HepG2 (cell line): ENCODE measurements around the gene DQX1. TPM values are rescaled to one million over a fixed set of nuclear protein-coding genes. Genes with fewer than 3 reads are reported as not detected.
A peak's percentile ranks its signal among the peaks of the same experiment; 100 is the strongest.

Experiments used
- ATAD3A ChIP-seq: sonication (generic); formaldehyde crosslinking; IDR thresholded peaks from 2 replicates; pipeline ENCODE4 v1.4.0; 2020; ENCODE audit warnings: missing genetic modification reagents
- CBX2 ChIP-seq, 2 experiments: fragments of 200-600 bp in 1 of 2; sonication (generic); formaldehyde crosslinking in 1 of 2; IDR thresholded peaks; 2 replicates each; pipeline versions ENCODE4 v1.7.0 to v1.8.1; 2018 to 2022; ENCODE audit warnings: low read depth in 2 of 2, low read length in 1 of 2, mild to moderate bottlenecking in 1 of 2, missing genetic modification reagents in 1 of 2
- GLI4 ChIP-seq: sonication (generic); formaldehyde crosslinking; IDR thresholded peaks from 2 replicates; pipeline ENCODE4 v1.5.1; 2020; ENCODE audit warnings: missing genetic modification reagents, mild to moderate bottlenecking, moderate library complexity, borderline replicate concordance
- MAFG ChIP-seq: sonication (generic); formaldehyde crosslinking; IDR thresholded peaks from 2 replicates; pipeline ENCODE4 v1.5.1; 2020; ENCODE audit warnings: mild to moderate bottlenecking, missing genetic modification reagents
- NRL ChIP-seq: sonication (generic); formaldehyde crosslinking; IDR thresholded peaks from 2 replicates; pipeline ENCODE4 v1.5.0; 2020; ENCODE audit warnings: missing genetic modification reagents, mild to moderate bottlenecking, moderate library complexity, borderline replicate concordance
- SP4 ChIP-seq: sonication (generic); formaldehyde crosslinking; IDR thresholded peaks from 2 replicates; pipeline ENCODE4 v1.8.1; 2023; ENCODE audit warnings: mild to moderate bottlenecking, missing genetic modification reagents
- ZNF143 ChIP-seq: sonication (generic); formaldehyde crosslinking; IDR thresholded peaks from 2 replicates; pipeline ENCODE4 v1.4.0; 2020; ENCODE audit warnings: missing genetic modification reagents
- ZNF460 ChIP-seq: sonication (generic); formaldehyde crosslinking; IDR thresholded peaks from 2 replicates; pipeline ENCODE4 v1.5.1; 2020; ENCODE audit warnings: missing genetic modification reagents, mild to moderate bottlenecking, borderline replicate concordance
- polyA plus RNA-seq, 8 experiments: library from polyadenylated mRNA; depleted of rRNA in 3 of 8; stranded (reverse) in 7 of 8; unstranded in 1 of 8; fragments of >200 nt; fragmentation: Illumina TruSeq in 4 of 8; extraction: Trizol in 4 of 8; gene quantifications; 2 replicates each; pipeline versions ENCODE4 v1.2.1 to v1.2.3, GENCODE V29; 2011 to 2016; ENCODE audit warnings: low read depth in 4 of 8, missing spikeins in 1 of 8, mixed read lengths in 1 of 8; ENCODE audit not compliant: insufficient read depth in 1 of 8
- total RNA-seq, 5 experiments: library from RNA; depleted of rRNA; stranded (reverse); fragments of >200 nt; fragmentation: Illumina TruSeq; extraction: Trizol; gene quantifications; 2 replicates each; pipeline ENCODE4 v1.2.3, GENCODE V29; 2016; ENCODE audit warnings: low read depth in 1 of 5
- TF ChIP-seq, protein P1 (sequence below): sonication (generic); formaldehyde crosslinking; IDR thresholded peaks from 2 replicates; pipeline ENCODE4 v1.5.0; 2020; ENCODE audit warnings: mild to moderate bottlenecking, missing genetic modification reagents, borderline replicate concordance
- TF ChIP-seq, protein P2 (sequence below): sonication (generic); formaldehyde crosslinking; IDR thresholded peaks from 2 replicates; pipeline ENCODE4 v1.8.0; 2022; ENCODE audit warnings: mild to moderate bottlenecking, missing genetic modification reagents
- TF ChIP-seq, protein P3 (sequence below), 2 experiments: fragments of 450-650 bp in 1 of 2; sonication (generic) in 1 of 2; formaldehyde crosslinking; IDR thresholded peaks; 2 replicates each; pipeline versions ENCODE4 v1.5.0 to v1.8.0; 2020 to 2022; ENCODE audit warnings: mild to moderate bottlenecking in 1 of 2, missing genetic modification reagents in 1 of 2
- TF ChIP-seq, protein P4 (sequence below): sonication (generic); formaldehyde crosslinking; conservative IDR thresholded peaks from 2 replicates; pipeline ENCODE4 v1.4.0; 2020; ENCODE audit warnings: missing genetic modification reagents

Gene DQX1
- total and polyA plus RNA-seq, 2 of the 13 experiments (the other 11 are each of a cell fraction or from before 2014, with no cell fraction given), result 27.6 to 89.8 TPM

DNA sequence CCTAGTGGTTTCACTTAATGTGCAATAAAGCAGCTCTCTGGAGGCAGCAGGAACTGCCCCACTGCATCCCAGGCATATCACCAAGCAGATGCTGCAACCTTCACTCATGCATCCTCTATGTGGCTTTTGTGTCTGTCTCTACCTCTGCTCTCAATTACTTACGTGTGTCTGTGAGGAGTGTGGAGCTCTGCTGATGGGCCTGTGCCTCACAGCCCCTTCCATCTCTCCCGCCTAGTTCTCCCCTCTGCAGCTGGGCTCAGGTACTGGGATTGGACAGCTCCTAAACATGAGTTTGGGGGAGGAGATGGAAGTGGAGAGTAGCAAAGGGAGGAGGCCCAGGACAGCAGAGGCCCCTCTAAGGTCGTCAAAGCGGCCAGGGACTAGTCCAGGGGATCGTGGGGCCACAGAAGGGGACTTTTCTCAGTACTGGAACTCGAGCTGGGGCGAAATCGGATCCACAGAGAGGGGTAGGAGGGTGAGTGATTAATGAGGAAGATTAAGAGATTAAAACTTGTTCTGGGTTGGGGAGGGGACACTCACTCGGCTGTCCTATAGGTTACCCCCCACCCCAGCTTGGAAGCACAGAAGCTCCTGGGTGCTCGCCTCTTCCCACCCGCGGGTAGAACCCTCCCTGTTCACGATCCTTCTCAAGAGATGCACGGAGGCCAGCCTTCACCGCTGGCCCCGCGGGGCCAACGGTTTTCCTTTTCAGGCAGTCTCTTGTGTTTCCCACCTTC lies 24.5 kb downstream of the DQX1 start (continued):
- TF ChIP-seq, protein P1, sequence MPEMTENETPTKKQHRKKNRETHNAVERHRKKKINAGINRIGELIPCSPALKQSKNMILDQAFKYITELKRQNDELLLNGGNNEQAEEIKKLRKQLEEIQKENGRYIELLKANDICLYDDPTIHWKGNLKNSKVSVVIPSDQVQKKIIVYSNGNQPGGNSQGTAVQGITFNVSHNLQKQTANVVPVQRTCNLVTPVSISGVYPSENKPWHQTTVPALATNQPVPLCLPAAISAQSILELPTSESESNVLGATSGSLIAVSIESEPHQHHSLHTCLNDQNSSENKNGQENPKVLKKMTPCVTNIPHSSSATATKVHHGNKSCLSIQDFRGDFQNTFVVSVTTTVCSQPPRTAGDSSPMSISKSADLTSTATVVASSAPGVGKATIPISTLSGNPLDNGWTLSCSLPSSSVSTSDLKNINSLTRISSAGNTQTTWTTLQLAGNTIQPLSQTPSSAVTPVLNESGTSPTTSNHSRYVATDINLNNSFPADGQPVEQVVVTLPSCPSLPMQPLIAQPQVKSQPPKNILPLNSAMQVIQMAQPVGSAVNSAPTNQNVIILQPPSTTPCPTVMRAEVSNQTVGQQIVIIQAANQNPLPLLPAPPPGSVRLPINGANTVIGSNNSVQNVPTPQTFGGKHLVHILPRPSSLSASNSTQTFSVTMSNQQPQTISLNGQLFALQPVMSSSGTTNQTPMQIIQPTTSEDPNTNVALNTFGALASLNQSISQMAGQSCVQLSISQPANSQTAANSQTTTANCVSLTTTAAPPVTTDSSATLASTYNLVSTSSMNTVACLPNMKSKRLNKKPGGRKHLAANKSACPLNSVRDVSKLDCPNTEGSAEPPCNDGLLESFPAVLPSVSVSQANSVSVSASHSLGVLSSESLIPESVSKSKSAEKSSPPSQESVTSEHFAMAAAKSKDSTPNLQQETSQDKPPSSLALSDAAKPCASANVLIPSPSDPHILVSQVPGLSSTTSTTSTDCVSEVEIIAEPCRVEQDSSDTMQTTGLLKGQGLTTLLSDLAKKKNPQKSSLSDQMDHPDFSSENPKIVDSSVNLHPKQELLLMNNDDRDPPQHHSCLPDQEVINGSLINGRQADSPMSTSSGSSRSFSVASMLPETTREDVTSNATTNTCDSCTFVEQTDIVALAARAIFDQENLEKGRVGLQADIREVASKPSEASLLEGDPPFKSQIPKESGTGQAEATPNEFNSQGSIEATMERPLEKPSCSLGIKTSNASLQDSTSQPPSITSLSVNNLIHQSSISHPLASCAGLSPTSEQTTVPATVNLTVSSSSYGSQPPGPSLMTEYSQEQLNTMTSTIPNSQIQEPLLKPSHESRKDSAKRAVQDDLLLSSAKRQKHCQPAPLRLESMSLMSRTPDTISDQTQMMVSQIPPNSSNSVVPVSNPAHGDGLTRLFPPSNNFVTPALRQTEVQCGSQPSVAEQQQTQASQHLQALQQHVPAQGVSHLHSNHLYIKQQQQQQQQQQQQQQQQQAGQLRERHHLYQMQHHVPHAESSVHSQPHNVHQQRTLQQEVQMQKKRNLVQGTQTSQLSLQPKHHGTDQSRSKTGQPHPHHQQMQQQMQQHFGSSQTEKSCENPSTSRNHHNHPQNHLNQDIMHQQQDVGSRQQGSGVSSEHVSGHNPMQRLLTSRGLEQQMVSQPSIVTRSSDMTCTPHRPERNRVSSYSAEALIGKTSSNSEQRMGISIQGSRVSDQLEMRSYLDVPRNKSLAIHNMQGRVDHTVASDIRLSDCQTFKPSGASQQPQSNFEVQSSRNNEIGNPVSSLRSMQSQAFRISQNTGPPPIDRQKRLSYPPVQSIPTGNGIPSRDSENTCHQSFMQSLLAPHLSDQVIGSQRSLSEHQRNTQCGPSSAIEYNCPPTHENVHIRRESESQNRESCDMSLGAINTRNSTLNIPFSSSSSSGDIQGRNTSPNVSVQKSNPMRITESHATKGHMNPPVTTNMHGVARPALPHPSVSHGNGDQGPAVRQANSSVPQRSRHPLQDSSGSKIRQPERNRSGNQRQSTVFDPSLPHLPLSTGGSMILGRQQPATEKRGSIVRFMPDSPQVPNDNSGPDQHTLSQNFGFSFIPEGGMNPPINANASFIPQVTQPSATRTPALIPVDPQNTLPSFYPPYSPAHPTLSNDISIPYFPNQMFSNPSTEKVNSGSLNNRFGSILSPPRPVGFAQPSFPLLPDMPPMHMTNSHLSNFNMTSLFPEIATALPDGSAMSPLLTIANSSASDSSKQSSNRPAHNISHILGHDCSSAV (CRISPR knock-in tag), result no peak
- TF ChIP-seq SP4 (CRISPR knock-in tag) (no peak), CBX2 (IDR thresholded peaks at IDR 0.05; ENCODE audit: low read depth, low read length) (no peak), CBX2 (CRISPR knock-in tag; IDR thresholded peaks at IDR 0.05; ENCODE audit: low read depth) (no peak), ZNF460 (CRISPR knock-in tag) (no peak), ATAD3A (CRISPR knock-in tag) (no peak), GLI4 (CRISPR knock-in tag) (no peak), NRL (CRISPR knock-in tag) (no peak; the same call in 1 of the 2 replicates), ZNF143 (CRISPR knock-in tag) (no peak), MAFG (CRISPR knock-in tag) (no peak)
- TF ChIP-seq, protein P2, sequence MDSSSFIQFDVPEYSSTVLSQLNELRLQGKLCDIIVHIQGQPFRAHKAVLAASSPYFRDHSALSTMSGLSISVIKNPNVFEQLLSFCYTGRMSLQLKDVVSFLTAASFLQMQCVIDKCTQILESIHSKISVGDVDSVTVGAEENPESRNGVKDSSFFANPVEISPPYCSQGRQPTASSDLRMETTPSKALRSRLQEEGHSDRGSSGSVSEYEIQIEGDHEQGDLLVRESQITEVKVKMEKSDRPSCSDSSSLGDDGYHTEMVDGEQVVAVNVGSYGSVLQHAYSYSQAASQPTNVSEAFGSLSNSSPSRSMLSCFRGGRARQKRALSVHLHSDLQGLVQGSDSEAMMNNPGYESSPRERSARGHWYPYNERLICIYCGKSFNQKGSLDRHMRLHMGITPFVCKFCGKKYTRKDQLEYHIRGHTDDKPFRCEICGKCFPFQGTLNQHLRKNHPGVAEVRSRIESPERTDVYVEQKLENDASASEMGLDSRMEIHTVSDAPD (CRISPR knock-in tag), result 0 out of 2 replicates have a peak, but pooled peaks have one; percentile 6
- TF ChIP-seq, protein P3, sequence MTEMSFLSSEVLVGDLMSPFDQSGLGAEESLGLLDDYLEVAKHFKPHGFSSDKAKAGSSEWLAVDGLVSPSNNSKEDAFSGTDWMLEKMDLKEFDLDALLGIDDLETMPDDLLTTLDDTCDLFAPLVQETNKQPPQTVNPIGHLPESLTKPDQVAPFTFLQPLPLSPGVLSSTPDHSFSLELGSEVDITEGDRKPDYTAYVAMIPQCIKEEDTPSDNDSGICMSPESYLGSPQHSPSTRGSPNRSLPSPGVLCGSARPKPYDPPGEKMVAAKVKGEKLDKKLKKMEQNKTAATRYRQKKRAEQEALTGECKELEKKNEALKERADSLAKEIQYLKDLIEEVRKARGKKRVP (CRISPR knock-in tag; IDR thresholded peaks at IDR 0.05), result no peak
- TF ChIP-seq, protein P4, sequence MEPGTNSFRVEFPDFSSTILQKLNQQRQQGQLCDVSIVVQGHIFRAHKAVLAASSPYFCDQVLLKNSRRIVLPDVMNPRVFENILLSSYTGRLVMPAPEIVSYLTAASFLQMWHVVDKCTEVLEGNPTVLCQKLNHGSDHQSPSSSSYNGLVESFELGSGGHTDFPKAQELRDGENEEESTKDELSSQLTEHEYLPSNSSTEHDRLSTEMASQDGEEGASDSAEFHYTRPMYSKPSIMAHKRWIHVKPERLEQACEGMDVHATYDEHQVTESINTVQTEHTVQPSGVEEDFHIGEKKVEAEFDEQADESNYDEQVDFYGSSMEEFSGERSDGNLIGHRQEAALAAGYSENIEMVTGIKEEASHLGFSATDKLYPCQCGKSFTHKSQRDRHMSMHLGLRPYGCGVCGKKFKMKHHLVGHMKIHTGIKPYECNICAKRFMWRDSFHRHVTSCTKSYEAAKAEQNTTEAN (CRISPR knock-in tag), result no peak
